ENCODE measurements around the gene WHRN. TPM values are rescaled to one million over a fixed set of nuclear protein-coding genes. Genes with fewer than 3 reads are reported as not detected.

The WHRN gene
- total RNA-seq, 1 experiment from 2014 or later: 9.4 TPM

DNA sequence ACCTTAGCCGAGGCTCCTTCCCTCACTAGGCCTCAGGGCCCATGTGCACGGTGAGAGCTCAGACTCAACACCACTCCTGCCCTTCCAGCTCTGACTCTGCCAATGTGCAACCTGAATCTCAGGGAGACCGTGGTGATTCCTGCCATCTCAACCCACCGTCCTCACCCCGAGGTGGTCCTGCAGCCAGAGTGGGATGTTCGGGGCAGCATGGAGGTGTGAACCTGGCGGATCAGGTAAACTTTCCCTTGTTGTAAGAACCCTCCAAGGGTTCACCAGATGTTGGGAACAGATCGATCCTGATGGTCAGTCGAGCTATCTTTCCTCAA, 117.0 kb downstream of the WHRN start:
- no TSS peak for BruUV-seq (replicated peaks)

DNA sequence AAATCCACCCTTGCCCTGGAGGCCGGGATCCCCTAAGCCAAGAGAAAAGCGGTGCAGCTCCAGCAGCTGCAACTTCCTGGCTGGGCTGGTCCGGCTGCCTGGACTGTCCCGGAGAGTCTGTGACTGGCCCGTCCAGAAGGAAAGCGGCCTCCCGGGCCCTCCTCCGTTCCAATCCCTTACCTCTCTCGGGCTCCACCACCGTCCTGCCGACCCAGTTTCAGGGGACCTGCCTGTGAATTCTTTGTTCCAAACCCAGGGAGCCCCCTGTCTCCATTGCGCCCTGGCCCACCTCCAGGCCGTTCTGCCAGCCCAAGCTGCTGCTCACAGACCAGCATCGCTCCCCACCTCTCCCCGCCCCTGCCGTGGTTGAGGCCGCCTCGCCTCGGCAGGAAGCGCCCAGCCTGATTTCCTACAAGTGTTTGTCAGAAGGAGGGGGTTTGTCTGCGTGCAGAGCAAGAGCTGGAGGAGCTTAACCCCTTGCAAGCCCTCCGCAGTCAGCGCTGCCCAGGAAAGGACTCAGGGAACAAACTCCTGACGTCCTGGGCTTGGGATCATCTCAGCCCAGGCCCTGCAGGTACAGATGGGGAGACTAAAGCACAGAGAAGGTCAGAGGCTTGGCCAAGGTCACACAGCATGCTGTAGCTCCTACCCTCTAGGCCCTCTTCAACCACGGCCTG, 117.5 kb downstream of the WHRN start, which contains the start of gene AKNA:
AKNA (minus strand) TSS at position 303 of the 677 bp plus-strand sequence. CDS start 6,649 bp downstream, outside the sequence.
- H3K9me3 Mint-ChIP-seq (ENCODE audit: unreplicated experiment): no peaks in the 10 kb centered on the region
- ChIA-PET CTCF (interaction anchor here (0.6 to 1.8 kb wide), 3 partner anchors 9 to 138 kb away, joined by 3 to 6 read pairs (median 4); no protein-coding TSS in a partner anchor), POLR2A (interaction anchor here (0.6 to 1.7 kb wide), 2 partner anchors 17 to 23 kb away, joined by 3 read pairs; no protein-coding TSS in a partner anchor)
- H3K36me3 Mint-ChIP-seq (ENCODE audit: insufficient read depth, unreplicated experiment): peaks cover 6% of the 10 kb centered on the region
- no TSS peak for BruUV-seq (replicated peaks)
- no peak for TF ChIP-seq CTCF (IDR thresholded peaks at IDR 0.05; ENCODE audit: unreplicated experiment)
- no peak within 1 kb of the TSS for H3K27ac Mint-ChIP-seq (ENCODE audit: low read depth, unreplicated experiment)
- no peak for DNase-seq (ENCODE audit: unreplicated experiment)
- no peaks in the 10 kb centered on the region for H3K27me3 Mint-ChIP-seq (ENCODE audit: insufficient read depth, unreplicated experiment)
- intact Hi-C loops (cut with micrococcal nuclease): no loop called here
- H3K4me3 Mint-ChIP-seq (ENCODE audit: unreplicated experiment): no peak within 1 kb of the TSS
- peaks cover 24% of the 10 kb centered on the region for H3K4me1 Mint-ChIP-seq (ENCODE audit: insufficient read depth, unreplicated experiment)

More for the DNA sequence above, 117.0 kb downstream of the WHRN start:
- peaks cover 22% of the 10 kb centered on the region for H3K4me1 Mint-ChIP-seq (ENCODE audit: insufficient read depth, unreplicated experiment)
- no peaks in the 10 kb centered on the region for H3K9me3 Mint-ChIP-seq (ENCODE audit: unreplicated experiment)
- no peak overlapping the region for H3K27ac Mint-ChIP-seq (ENCODE audit: low read depth, unreplicated experiment)
- POLR2A ChIA-PET: interaction anchor here (0.6 kb wide), 1 partner anchor 24 kb away, joined by 3 read pairs; no protein-coding TSS in a partner anchor
- H3K27me3 Mint-ChIP-seq (ENCODE audit: insufficient read depth, unreplicated experiment): no peaks in the 10 kb centered on the region
- CTCF ChIA-PET: interaction anchor here (0.6 to 0.7 kb wide), 2 partner anchors 40 to 138 kb away, joined by 3 to 4 read pairs; no protein-coding TSS in a partner anchor
- intact Hi-C loops (cut with micrococcal nuclease): no loop called here
- TF ChIP-seq CTCF (IDR thresholded peaks at IDR 0.05; ENCODE audit: unreplicated experiment): no peak
- no peak for DNase-seq (ENCODE audit: unreplicated experiment)
- peaks cover 6% of the 10 kb centered on the region for H3K36me3 Mint-ChIP-seq (ENCODE audit: insufficient read depth, unreplicated experiment)
- H3K4me3 Mint-ChIP-seq (ENCODE audit: unreplicated experiment): no peak overlapping the region

- no TSS peak for BruUV-seq (replicated peaks)
- ChIA-PET POLR2A (interaction anchor here (1.7 to 1.9 kb wide), 2 partner anchors 10 to 16 kb away, joined by 3 to 10 read pairs; no protein-coding TSS in a partner anchor), CTCF (interaction anchor here (0.6 to 1.8 kb wide), 4 partner anchors 10 to 242 kb away, joined by 3 to 6 read pairs (median 4); no protein-coding TSS in a partner anchor)
- no peak for DNase-seq (ENCODE audit: unreplicated experiment)
- no peak for TF ChIP-seq CTCF (IDR thresholded peaks at IDR 0.05; ENCODE audit: unreplicated experiment)
- Mint-ChIP-seq H3K9me3 (ENCODE audit: unreplicated experiment) (no peaks in the 10 kb centered on the region), H3K4me3 (ENCODE audit: unreplicated experiment) (no peak overlapping the region), H3K27me3 (ENCODE audit: insufficient read depth, unreplicated experiment) (no peaks in the 10 kb centered on the region), H3K4me1 (ENCODE audit: insufficient read depth, unreplicated experiment) (peaks cover 24% of the 10 kb centered on the region), H3K36me3 (ENCODE audit: insufficient read depth, unreplicated experiment) (peaks cover 6% of the 10 kb centered on the region), H3K27ac (ENCODE audit: low read depth, unreplicated experiment) (no peak overlapping the region)
- intact Hi-C loops (cut with micrococcal nuclease): no loop called here
Observed at GRCh38 chr9:114386886-114387679, 118.2 kb downstream of the WHRN start.

DNA sequence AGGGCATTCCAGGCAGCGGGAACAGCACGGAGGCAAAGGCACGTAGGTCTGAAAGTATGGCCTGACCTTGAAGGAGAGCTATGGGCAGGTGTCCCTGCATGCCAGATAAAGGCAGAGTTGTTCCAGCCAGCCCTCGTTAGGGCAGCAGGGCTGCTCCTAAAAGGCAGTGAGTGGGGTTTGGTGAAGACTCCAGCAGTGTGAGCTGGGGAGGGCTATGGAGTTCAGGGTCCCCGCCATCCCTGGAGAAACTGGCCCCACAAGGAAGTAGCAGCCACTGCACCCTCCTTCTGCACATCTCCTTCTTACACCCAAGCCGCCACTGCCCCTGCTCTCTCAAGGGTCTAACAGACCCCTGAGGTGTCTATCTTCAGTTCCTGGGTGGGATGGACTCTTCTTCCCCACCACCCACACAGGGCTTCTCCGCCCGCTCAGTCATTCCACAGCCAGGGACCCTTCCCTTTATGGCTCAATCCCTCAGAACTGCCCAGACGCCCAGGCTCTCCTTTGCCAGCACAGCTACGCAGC, 118.8 kb downstream of the WHRN start:
- POLR2A ChIA-PET: interaction anchor here (0.6 to 1.9 kb wide), 4 partner anchors 8 to 630 kb away, joined by 3 to 10 read pairs (median 3); no protein-coding TSS in a partner anchor
- CTCF ChIA-PET: interaction anchor here (0.6 to 3.0 kb wide), 6 partner anchors 11 to 243 kb away, joined by 3 to 18 read pairs (median 4); no protein-coding TSS in a partner anchor
- BruUV-seq (replicated peaks): no TSS peak
- H3K4me1 Mint-ChIP-seq (ENCODE audit: insufficient read depth, unreplicated experiment): peaks cover 24% of the 10 kb centered on the region
- no peak overlapping the region for H3K4me3 Mint-ChIP-seq (ENCODE audit: unreplicated experiment)
- peaks cover 6% of the 10 kb centered on the region for H3K36me3 Mint-ChIP-seq (ENCODE audit: insufficient read depth, unreplicated experiment)
- no peaks in the 10 kb centered on the region for H3K27me3 Mint-ChIP-seq (ENCODE audit: insufficient read depth, unreplicated experiment)
- no peak for TF ChIP-seq CTCF (IDR thresholded peaks at IDR 0.05; ENCODE audit: unreplicated experiment)
- DNase-seq (ENCODE audit: unreplicated experiment): no peak
- no peaks in the 10 kb centered on the region for H3K9me3 Mint-ChIP-seq (ENCODE audit: unreplicated experiment)
- intact Hi-C loops (cut with micrococcal nuclease): no loop called here
- H3K27ac Mint-ChIP-seq (ENCODE audit: low read depth, unreplicated experiment): peak overlapping the region; percentile 93

Data from MCF 10A (cell line).